B cell (primary cell): ENCODE measurements around the gene B4GALT5. TPM values are rescaled to one million over a fixed set of nuclear protein-coding genes. Genes with fewer than 3 reads are reported as not detected.
"Not testable (repeated sequence)": the region's sequence is repeated elsewhere in the genome, so short reads cannot be mapped to it uniquely, and the experiment has no call there.

Source experiments
- ATAC-seq: fragments of 200-7000 bp; cut with Tn5 transposase; one replicate; pipeline ENCODE4 v1.10.0; 2021; ENCODE audit warnings: low read depth, mild to moderate bottlenecking, moderate number of reproducible peaks, moderate library complexity
- CTCF ChIA-PET: fragments of 350-600 bp; sonication (Branson Sonifier 250); formaldehyde crosslinking; loops from one replicate; lab custom pipeline; 2021; ENCODE audit warnings: antibody characterized with exemption, inconsistent platforms; lab: Charles Lee
- POLR2A ChIA-PET: fragments of 350-600 bp; sonication (Branson Sonifier 250); formaldehyde crosslinking; loops from one replicate; lab custom pipeline; 2021; ENCODE audit warnings: antibody characterized with exemption; lab: Charles Lee
- DNase-seq: peaks from one replicate; pipeline ENCODE4 v3.0.0; 2013
- H2AFZ ChIP-seq: 2 replicates; pipeline ENCODE4 v1.6.1; 2012; ENCODE audit warnings: mild to moderate bottlenecking, low read depth, low read length; ENCODE audit not compliant: insufficient read depth, poor library complexity, severe bottlenecking
- H3K27ac ChIP-seq, 2 donors: 1 replicate in 1 of 2; 2 replicates in 1 of 2; pipeline ENCODE4 v1.5.1; 2012 to 2013; ENCODE audit warnings: low read length in 2 of 2, mild to moderate bottlenecking in 2 of 2, moderate library complexity in 1 of 2
- H3K27me3 ChIP-seq, 4 experiments: fragments of 200-600 bp in 1 of 4; sonication (generic) in 1 of 4; replicated peaks in 1 of 4; 1 replicate in 2 of 4; 2 replicates in 2 of 4; pipeline versions ENCODE4 v1.6.1 to v1.7.0; 2013 to 2016; ENCODE audit warnings: low read length in 3 of 4, mild to moderate bottlenecking in 2 of 4, mixed read lengths in 1 of 4, moderate library complexity in 1 of 4; ENCODE audit not compliant: insufficient read depth in 4 of 4, control insufficient read depth in 3 of 4; ENCODE audit errors: control extremely low read depth in 1 of 4
- H3K36me3 ChIP-seq, 2 experiments: replicated peaks in 1 of 2; 1 replicate in 1 of 2; 2 replicates in 1 of 2; pipeline versions ENCODE4 v1.6.1 to v1.7.1; 2013; ENCODE audit warnings: low read length in 1 of 2; ENCODE audit not compliant: insufficient read depth in 2 of 2, control insufficient read depth in 1 of 2; ENCODE audit errors: control extremely low read depth in 1 of 2, extremely low read depth in 1 of 2
- H3K4me1 ChIP-seq, 2 donors: fragments of 200-600 bp in 1 of 2; sonication (generic) in 1 of 2; 1 replicate in 1 of 2; 2 replicates in 1 of 2; pipeline versions ENCODE4 v1.5.1 to v1.6.1; 2013 to 2017; ENCODE audit warnings: low read length in 2 of 2; ENCODE audit not compliant: control insufficient read depth in 2 of 2, insufficient read depth in 2 of 2
- H3K4me2 ChIP-seq: replicated peaks from 2 replicates; pipeline ENCODE3; 2012; ENCODE audit warnings: mild to moderate bottlenecking, low read depth, low read length; ENCODE audit not compliant: poor library complexity, severe bottlenecking
- H3K4me3 ChIP-seq, 5 experiments: fragments of 200-600 bp in 1 of 5; sonication (generic) in 1 of 5; 1 replicate in 3 of 5; 2 replicates in 2 of 5; pipeline versions ENCODE4 v1.5.1 to v1.7.0; 2011 to 2016; ENCODE audit warnings: low read length in 4 of 5, mild to moderate bottlenecking in 4 of 5, low read depth in 2 of 5, control low read depth in 1 of 5, moderate library complexity in 1 of 5; ENCODE audit not compliant: insufficient read depth in 1 of 5; ENCODE audit errors: control extremely low read depth in 1 of 5, extremely low read depth in 1 of 5
- H3K79me2 ChIP-seq: fragments of 200-600 bp; sonication (generic); one replicate; pipeline ENCODE4 v1.6.0; 2016; ENCODE audit warnings: low read length; ENCODE audit not compliant: control insufficient read depth, insufficient read depth
- H3K9ac ChIP-seq: fragments of 200-600 bp; sonication (generic); 2 replicates; pipeline ENCODE4 v1.6.1; 2017; ENCODE audit warnings: mild to moderate bottlenecking, low read length, moderate library complexity
- H3K9me3 ChIP-seq, 3 donors: one replicate each; pipeline versions ENCODE4 v1.6.1 to v1.7.1; 2013; ENCODE audit warnings: low read length in 2 of 3; ENCODE audit not compliant: control insufficient read depth in 2 of 3, insufficient read depth in 1 of 3; ENCODE audit errors: control extremely low read depth in 1 of 3
- H4K20me1 ChIP-seq: 2 replicates; pipeline ENCODE4 v1.6.0; 2012; ENCODE audit warnings: mild to moderate bottlenecking, low read length; ENCODE audit not compliant: insufficient read depth, control insufficient read depth, poor library complexity, severe bottlenecking
- H3K27ac Mint-ChIP-seq: one replicate; pipeline ENCODE4 v1.8.0; 2021; ENCODE audit warnings: mixed read lengths
- H3K27me3 Mint-ChIP-seq: one replicate; pipeline ENCODE4 v1.8.0; 2021; ENCODE audit warnings: mixed read lengths
- H3K4me1 Mint-ChIP-seq: one replicate; pipeline ENCODE4 v1.8.0; 2021; ENCODE audit warnings: mixed read lengths
- H3K4me3 Mint-ChIP-seq: one replicate; pipeline ENCODE4 v1.8.0; 2021; ENCODE audit warnings: mixed read lengths
- H3K9me3 Mint-ChIP-seq: one replicate; pipeline ENCODE4 v1.8.0; 2022; ENCODE audit warnings: mixed read lengths; ENCODE audit not compliant: insufficient read depth
- CTCF ChIP-seq: fragments of 200-600 bp; IDR thresholded peaks from one replicate; pipeline ENCODE4 v1.8.0; 2022; ENCODE audit warnings: antibody characterized with exemption, mild to moderate bottlenecking
- EZH2 ChIP-seq: IDR thresholded peaks from 2 replicates; pipeline ENCODE4 v1.6.1; 2012; ENCODE audit warnings: borderline replicate concordance, low read depth, mild to moderate bottlenecking, moderate library complexity, low read length; ENCODE audit not compliant: insufficient read depth, poor library complexity, severe bottlenecking
- WGBS: methylation state at CpG from one replicate; pipeline ENCODE4 v1.1.5; 2013; ENCODE audit warnings: missing lambda C conversion rate; ENCODE audit not compliant: insufficient coverage; 5-methylcytosine and 5-hydroxymethylcytosine counted together
- intact Hi-C: fragments of 100-400 bp; cut with micrococcal nuclease; formaldehyde crosslinking; loops from one replicate; pipeline ENCODE4 v1.10.0; 2022
- polyA plus RNA-seq: library from polyadenylated mRNA; depleted of rRNA; stranded (reverse); fragments of >200 nt; gene quantifications from 2 replicates; pipeline ENCODE4 v1.2.3, GENCODE V29; 2012
- total RNA-seq, 2 donors: library from RNA; stranded (reverse); fragments of 120-200 nt in 1 of 2; gene quantifications; 1 replicate in 1 of 2; 2 replicates in 1 of 2; pipeline versions ENCODE4 v1.2.3 to v1.2.4, GENCODE V29; 2013 to 2022

Gene B4GALT5
- total and polyA plus RNA-seq, 2 donors (not counting 1 experiment from before 2014, with no cell fraction given), result 3.4 to 7.3 TPM

GRCh38 chr20:49706630-49707091 is 7.0 kb downstream of the B4GALT5 start:
- POLR2A ChIA-PET, result interaction anchor here (0.7 kb wide), 2 partner anchors 82 to 95 kb away, joined by 3 to 5 read pairs; no protein-coding TSS in a partner anchor

DNA sequence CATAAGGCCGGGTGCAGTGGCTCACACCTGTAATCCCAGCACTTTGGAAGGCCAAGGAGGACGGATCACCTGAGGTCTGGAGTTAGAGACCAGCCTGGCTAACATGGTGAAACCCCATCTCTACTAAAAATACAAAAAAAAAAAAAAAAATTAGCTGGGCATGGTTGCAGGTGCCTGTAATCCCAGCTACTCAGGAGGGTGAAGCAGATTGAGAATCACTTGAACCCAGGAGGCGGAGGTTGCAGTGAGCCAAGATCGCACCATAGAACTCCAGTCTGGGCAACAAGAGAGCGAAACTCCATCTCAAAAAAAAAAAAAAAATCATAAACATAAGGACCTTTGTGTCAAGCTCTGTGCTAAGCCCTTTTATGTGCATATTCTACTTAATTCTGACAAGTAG is 7.8 kb downstream of the B4GALT5 start:
- intact Hi-C loops, H3K9me3 ChIP-seq, DNase-seq, H3K27ac ChIP-seq, H3K27me3 Mint-ChIP-seq, H3K27me3 ChIP-seq, H3K4me2 ChIP-seq, H2AFZ ChIP-seq, H3K9ac ChIP-seq, H3K4me3 ChIP-seq, ATAC-seq, H3K9me3 Mint-ChIP-seq, H3K4me3 Mint-ChIP-seq, H3K36me3 ChIP-seq, H3K27ac Mint-ChIP-seq: not testable (repeated sequence)
- ChIA-PET POLR2A (interaction anchor here (0.7 kb wide), 2 partner anchors 83 to 96 kb away, joined by 3 to 5 read pairs; no protein-coding TSS in a partner anchor), CTCF (interaction anchor here (0.7 kb wide), 1 partner anchor 74 kb away, joined by 3 read pairs; no protein-coding TSS in a partner anchor)
- H4K20me1 ChIP-seq, result peaks cover 12% of the 10 kb centered on the region
- H3K79me2 ChIP-seq, result peaks cover 52% of the 10 kb centered on the region
- H3K4me1 ChIP-seq, result peaks cover 9 to 11% of the 10 kb centered on the region in 2 donors
- peaks cover 50% of the 10 kb centered on the region for H3K4me1 Mint-ChIP-seq
- 100% methylated on average over 1 of the region's 5 CpGs for WGBS

More at GRCh38 chr20:49706630-49707091, 7.0 kb downstream of the B4GALT5 start:
- no peak overlapping the region for H2AFZ ChIP-seq
- Mint-ChIP-seq H3K27ac (no peak overlapping the region), H3K4me1 (peaks cover 58% of the 10 kb centered on the region), H3K4me3 (no peak overlapping the region), H3K9me3 (no peaks in the 10 kb centered on the region), H3K27me3 (no peaks in the 10 kb centered on the region)
- H3K79me2 ChIP-seq, result peaks cover 44% of the 10 kb centered on the region
- DNase-seq (no peak), ATAC-seq (no peak)
- no peaks in the 10 kb centered on the region for H3K36me3 ChIP-seq
- CTCF ChIA-PET, result interaction anchor here (0.6 kb wide), 1 partner anchor 67 kb away, joined by 3 read pairs; no protein-coding TSS in a partner anchor
- no peak overlapping the region for H3K27ac ChIP-seq
- TF ChIP-seq CTCF (no peak), EZH2 (no peak)
- no peak overlapping the region for H3K4me3 ChIP-seq
- peaks cover 12% of the 10 kb centered on the region for H4K20me1 ChIP-seq
- no peak overlapping the region for H3K4me2 ChIP-seq
- H3K9ac ChIP-seq, result no peak overlapping the region
- intact Hi-C loops, result no loop called here
- peaks cover 7 to 16% of the 10 kb centered on the region in 2 donors for H3K4me1 ChIP-seq
- 100% methylated on average over 1 of the region's 5 CpGs for WGBS
- no peaks in the 10 kb centered on the region for H3K9me3 ChIP-seq
- no peaks in the 10 kb centered on the region for H3K27me3 ChIP-seq
